Astrocyte of the cerebellum (primary cell): ENCODE results near the gene PIP4K2C.
"Not testable (repeated sequence)": the region's sequence is repeated elsewhere in the genome, so short reads cannot be mapped to it uniquely, and the experiment has no call there.

Experiments used
- DNase-seq: peaks from one replicate; pipeline ENCODE4 v3.0.0-alpha.2; 2011; ENCODE audit warnings: low read depth
- H3K4me3 ChIP-seq: 2 replicates; pipeline ENCODE4 v1.5.1; 2011; ENCODE audit warnings: mild to moderate bottlenecking, low read depth, low read length, moderate library complexity
- CTCF ChIP-seq: IDR thresholded peaks from 2 replicates; pipeline ENCODE4 v1.5.1; 2012; ENCODE audit warnings: low read length, low read depth, moderate library complexity, mild to moderate bottlenecking; ENCODE audit errors: missing control alignments
- in situ Hi-C: cut with HindIII; loops from 2 replicates; pipeline ENCODE4 v1.10.0; 2017; ENCODE audit warnings: low sequenced_read_pairs

Gene PIP4K2C

DNA sequence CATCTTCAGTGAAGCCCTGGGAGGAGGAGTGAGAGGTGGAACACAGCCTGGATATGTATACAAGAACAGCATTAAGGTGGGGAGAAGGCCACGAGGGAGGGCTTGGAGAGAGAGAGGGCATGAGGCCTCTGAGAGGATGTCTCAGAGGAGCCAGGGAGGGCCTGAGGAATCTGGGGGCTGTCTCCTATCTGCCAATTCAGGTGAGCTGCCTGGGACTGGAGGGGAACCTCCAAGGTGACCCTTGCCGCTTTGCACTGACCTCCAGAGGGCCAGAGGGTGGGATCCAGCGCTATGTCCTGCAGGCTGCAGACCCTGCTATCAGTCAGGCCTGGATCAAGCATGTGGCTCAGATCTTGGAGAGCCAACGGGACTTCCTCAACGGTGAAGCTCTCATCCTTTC lies 24.6 kb downstream of the PIP4K2C start:
- no peak overlapping the region for H3K4me3 ChIP-seq
- DNase-seq, result no peak
- TF ChIP-seq CTCF, result no peak
- in situ Hi-C loops, result no loop called here

DNA sequence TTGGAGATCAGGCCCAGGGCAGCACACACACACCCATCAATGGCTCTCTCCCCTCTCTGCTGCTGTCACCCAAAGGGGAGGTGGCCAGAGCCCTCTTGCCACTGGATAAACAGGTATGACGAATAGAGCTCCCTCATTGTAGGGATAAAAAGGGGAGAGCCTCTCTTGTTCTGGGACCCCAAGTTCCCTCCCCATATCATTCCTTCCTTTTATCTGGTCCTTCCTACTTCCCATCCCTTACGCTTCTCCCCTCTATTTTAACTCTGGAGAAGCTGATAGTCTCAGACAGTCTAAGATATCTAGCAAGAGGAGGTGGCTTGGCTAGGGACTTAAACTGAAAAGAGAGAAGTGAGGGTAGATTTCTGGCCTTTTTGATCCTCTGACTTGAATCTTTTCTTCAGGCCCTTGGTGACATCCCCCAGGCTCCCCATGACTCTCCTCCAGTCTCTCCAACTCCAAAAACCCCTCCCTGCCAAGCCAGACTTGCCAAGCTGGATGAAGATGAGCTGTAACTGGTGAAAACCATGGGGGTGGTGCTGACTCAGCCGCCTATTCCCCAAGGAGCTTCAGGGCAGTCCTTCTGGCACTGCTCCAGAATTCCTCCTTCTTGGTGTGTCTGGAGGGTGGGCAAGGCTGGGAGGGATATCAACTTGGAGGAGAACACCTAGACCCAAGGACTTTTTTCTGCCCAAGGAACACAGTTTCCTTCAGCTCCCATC lies 25.6 kb downstream of the PIP4K2C start:
- in situ Hi-C loops, result no loop called here
- TF ChIP-seq CTCF, result no peak
- no peak overlapping the region for H3K4me3 ChIP-seq
- DNase-seq, result no peak

- in situ Hi-C loops, result no loop called here
- H3K4me3 ChIP-seq, result no peak overlapping the region
- no peak for DNase-seq
- TF ChIP-seq CTCF, result no peak
These were observed 26.9 kb downstream of the PIP4K2C start for GRCh38 chr12:57617942-57618341.

- in situ Hi-C loops, DNase-seq, H3K4me3 ChIP-seq: not testable (repeated sequence)
These were observed 27.4 kb downstream of the PIP4K2C start for GRCh38 chr12:57618431-57618830.

DNA sequence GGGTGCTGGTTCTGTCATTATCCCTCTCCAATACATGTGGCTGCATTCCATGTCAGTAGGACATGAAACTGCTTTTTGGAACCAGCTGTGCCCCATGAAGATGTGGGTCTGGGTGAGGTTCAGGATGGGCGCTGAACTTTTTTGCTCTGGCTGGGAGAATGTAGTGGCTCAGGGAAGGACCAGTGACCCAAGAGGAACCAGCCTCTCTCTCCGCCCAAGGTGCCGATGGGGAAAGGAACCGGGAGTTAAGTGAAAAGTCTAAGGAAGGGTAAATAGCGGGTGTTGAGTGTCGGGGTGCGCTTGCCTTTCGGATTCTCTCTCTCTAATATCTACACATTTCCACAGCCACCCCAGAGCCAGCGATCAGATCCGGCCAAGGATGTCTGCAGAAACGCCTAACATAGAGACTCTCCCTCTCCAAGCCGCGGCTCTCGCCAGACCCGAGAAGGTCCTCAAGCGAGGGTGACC lies 28.0 kb downstream of the PIP4K2C start:
- no peak overlapping the region for H3K4me3 ChIP-seq
- DNase-seq, result no peak
- no peak for TF ChIP-seq CTCF
- in situ Hi-C loops, result no loop called here

GRCh38 chr12:57619434-57620244 lies 28.6 kb downstream of the PIP4K2C start:
- in situ Hi-C loops, result no loop called here
- DNase-seq, result no peak
- no peak overlapping the region for H3K4me3 ChIP-seq
- no peak for TF ChIP-seq CTCF
